Cardiac muscle cell (in vitro differentiated cells and primary cell): ENCODE data around the gene AUTS2. TPM values are rescaled to one million over a fixed set of nuclear protein-coding genes. Genes with fewer than 3 reads are reported as not detected.

ENCODE experiments used
- DNase-seq, 2 donors: peaks; one replicate each; pipeline versions ENCODE4 v3.0.0 to v3.0.0-alpha.2; 2010 to 2017; ENCODE audit warnings: low read depth in 1 of 2, low spot score in 1 of 2
- H3K27ac ChIP-seq: fragments of 200-600 bp; sonication (generic); 2 replicates; pipeline ENCODE4 v1.5.1; 2016
- H3K27me3 ChIP-seq: fragments of 200-600 bp; sonication (generic); 2 replicates; pipeline ENCODE4 v1.6.0; 2016; ENCODE audit warnings: control low read depth
- H3K36me3 ChIP-seq: fragments of 200-600 bp; sonication (generic); 2 replicates; pipeline ENCODE4 v1.5.1; 2016; ENCODE audit warnings: control low read depth
- H3K4me1 ChIP-seq: fragments of 200-600 bp; sonication (generic); 2 replicates; pipeline ENCODE4 v1.8.1; 2017; ENCODE audit warnings: low read depth, mild to moderate bottlenecking, mixed run types
- H3K4me3 ChIP-seq: fragments of 200-600 bp; sonication (generic); 2 replicates; pipeline ENCODE4 v1.5.1; 2016; ENCODE audit warnings: mild to moderate bottlenecking
- H3K9me3 ChIP-seq: fragments of 200-600 bp; sonication (generic); 2 replicates; pipeline ENCODE4 v1.5.1; 2017; ENCODE audit warnings: low read depth, mild to moderate bottlenecking, control low read depth
- polyA plus RNA-seq: library from polyadenylated mRNA; unstranded; fragments of >200 nt; fragmentation: Nextera tagmentation; extraction: Ambion mirVana; gene quantifications from 2 replicates; pipeline ENCODE4 v1.2.1, GENCODE V29; 2016
- total RNA-seq: library from RNA; depleted of rRNA; stranded (reverse); fragments of >200 nt; gene quantifications from 2 replicates; pipeline ENCODE4 v1.2.3, GENCODE V29; 2016
- TF ChIP-seq, protein P1 (sequence below): IDR thresholded peaks from 2 replicates; pipeline ENCODE4 v1.5.1; 2012; ENCODE audit warnings: low read depth, mild to moderate bottlenecking, low read length

Gene AUTS2
- total and polyA plus RNA-seq, 2 experiments from 2014 or later: 41.0 to 45.5 TPM

DNA sequence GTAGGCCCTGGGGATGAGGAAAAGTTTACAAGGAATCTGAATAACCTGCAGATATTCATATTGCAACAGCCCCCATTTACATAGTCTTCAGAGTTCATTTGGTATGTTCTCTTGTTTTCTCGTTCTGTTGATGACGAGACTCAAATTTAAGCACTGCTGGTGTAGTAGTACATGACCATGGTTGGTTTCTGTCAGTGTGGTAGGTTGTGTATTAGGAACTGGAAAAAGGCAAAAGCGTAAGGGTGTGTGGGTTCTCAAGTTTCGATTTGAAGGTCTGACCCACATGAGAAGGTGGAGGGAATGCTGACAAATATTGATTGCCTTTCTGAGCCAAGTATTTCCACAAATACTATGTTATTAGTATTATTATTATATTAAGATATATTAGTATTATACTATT lies 151.7 kb downstream of the AUTS2 start:
- H3K9me3 ChIP-seq: no peaks in the 10 kb centered on the region
- peaks cover 8% of the 10 kb centered on the region for H3K4me1 ChIP-seq
- H3K4me3 ChIP-seq: no peak overlapping the region
- TF ChIP-seq, protein P1, sequence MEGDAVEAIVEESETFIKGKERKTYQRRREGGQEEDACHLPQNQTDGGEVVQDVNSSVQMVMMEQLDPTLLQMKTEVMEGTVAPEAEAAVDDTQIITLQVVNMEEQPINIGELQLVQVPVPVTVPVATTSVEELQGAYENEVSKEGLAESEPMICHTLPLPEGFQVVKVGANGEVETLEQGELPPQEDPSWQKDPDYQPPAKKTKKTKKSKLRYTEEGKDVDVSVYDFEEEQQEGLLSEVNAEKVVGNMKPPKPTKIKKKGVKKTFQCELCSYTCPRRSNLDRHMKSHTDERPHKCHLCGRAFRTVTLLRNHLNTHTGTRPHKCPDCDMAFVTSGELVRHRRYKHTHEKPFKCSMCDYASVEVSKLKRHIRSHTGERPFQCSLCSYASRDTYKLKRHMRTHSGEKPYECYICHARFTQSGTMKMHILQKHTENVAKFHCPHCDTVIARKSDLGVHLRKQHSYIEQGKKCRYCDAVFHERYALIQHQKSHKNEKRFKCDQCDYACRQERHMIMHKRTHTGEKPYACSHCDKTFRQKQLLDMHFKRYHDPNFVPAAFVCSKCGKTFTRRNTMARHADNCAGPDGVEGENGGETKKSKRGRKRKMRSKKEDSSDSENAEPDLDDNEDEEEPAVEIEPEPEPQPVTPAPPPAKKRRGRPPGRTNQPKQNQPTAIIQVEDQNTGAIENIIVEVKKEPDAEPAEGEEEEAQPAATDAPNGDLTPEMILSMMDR: no peak
- no peak for DNase-seq
- no peaks in the 10 kb centered on the region for H3K36me3 ChIP-seq
- no peak overlapping the region for H3K27ac ChIP-seq
- no peaks in the 10 kb centered on the region for H3K27me3 ChIP-seq

DNA sequence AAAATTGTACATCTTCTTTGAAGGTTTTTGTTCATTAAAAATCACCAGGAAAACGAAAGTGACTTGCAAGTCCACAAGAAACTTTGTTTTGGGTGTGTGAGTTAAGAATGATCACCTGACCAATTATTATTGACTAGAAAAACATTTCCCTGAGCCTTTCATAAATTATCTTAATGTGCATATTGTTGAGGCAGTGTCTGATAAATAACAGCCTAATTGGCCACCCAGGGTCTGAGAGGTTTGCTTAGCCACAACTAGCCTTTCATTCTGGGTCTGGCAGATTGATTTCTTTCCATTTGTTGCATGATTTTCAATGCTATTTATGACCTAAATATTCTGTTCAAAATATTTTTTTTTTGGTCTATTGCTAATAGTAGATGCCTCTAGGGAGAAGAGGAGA lies 152.8 kb downstream of the AUTS2 start:
- peaks cover 11% of the 10 kb centered on the region for H3K4me1 ChIP-seq
- H3K36me3 ChIP-seq: no peaks in the 10 kb centered on the region
- no peak overlapping the region for H3K4me3 ChIP-seq
- H3K9me3 ChIP-seq: no peaks in the 10 kb centered on the region
- H3K27me3 ChIP-seq: no peaks in the 10 kb centered on the region
- H3K27ac ChIP-seq: no peak overlapping the region
- no peak for DNase-seq
- TF ChIP-seq, protein P1: no peak

DNA sequence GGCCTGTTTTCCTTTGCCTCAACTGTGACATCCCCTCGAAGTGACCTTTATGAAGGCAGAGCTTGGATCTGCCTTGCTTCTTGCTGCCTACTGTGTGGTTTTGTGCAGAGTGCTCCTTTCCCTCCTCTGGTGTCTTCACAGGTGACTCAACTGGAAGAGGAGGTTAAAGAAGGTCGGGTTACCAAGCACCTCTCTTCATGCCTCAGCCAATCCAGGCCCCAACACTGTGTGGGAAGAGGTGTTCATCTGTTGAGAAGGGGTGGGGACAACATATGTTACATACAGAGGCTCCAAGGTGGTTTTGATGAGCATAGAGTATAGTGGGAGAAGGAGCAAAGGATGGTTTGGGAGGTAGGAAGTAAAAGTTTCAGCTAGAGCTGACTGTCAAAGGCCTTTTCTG lies 155.7 kb downstream of the AUTS2 start:
- H3K27me3 ChIP-seq: no peaks in the 10 kb centered on the region
- no peak overlapping the region for H3K27ac ChIP-seq
- no peaks in the 10 kb centered on the region for H3K9me3 ChIP-seq
- DNase-seq: no peak
- H3K4me1 ChIP-seq: peaks cover 22% of the 10 kb centered on the region
- TF ChIP-seq, protein P1: no peak
- H3K36me3 ChIP-seq: no peaks in the 10 kb centered on the region
- no peak overlapping the region for H3K4me3 ChIP-seq

DNA sequence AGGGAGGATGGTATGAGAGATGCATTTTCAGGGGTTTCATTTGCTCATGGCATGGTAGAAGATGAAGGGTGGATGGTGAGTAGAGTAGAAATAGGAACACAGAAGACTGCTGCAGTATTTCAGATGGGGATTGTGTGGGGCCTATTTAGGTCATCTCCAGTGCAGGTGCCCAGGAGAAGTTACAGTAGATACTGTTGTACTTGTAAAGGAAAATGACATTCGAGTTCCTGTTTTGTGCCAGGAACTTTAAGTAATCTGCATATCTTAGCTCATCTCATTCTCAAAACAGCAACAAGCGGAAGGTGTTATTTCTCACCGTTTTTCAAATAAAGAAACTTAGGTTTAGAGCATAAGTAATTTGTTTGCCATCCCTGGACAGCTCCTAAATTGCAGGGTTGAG lies 156.2 kb downstream of the AUTS2 start:
- DNase-seq: no peak
- H3K4me3 ChIP-seq: no peak overlapping the region
- H3K27ac ChIP-seq: no peak overlapping the region
- no peaks in the 10 kb centered on the region for H3K36me3 ChIP-seq
- TF ChIP-seq, protein P1: no peak
- no peaks in the 10 kb centered on the region for H3K9me3 ChIP-seq
- peaks cover 22% of the 10 kb centered on the region for H3K4me1 ChIP-seq
- no peaks in the 10 kb centered on the region for H3K27me3 ChIP-seq

DNA sequence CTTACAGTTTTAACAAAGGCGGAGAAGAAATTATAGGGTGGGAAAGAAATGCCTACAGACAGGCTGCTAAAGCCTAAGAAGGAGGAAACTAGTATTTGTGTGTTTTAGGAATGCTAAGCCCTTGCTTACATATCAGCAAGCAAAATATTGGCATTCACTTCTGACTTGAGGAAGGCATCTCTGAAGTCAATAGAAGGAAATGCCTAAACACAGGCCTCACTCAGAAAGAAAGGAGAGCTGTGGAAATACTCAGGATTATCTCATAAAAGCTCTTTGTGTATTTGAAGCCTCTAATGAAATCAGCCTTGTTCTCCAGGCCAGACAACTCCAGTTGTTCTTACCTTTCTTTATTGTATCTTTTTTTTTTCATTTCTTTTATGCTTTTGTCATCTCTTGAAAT lies 158.0 kb downstream of the AUTS2 start:
- H3K27ac ChIP-seq: no peak overlapping the region
- no peaks in the 10 kb centered on the region for H3K9me3 ChIP-seq
- peaks cover 22% of the 10 kb centered on the region for H3K4me1 ChIP-seq
- H3K27me3 ChIP-seq: no peaks in the 10 kb centered on the region
- no peak overlapping the region for H3K4me3 ChIP-seq
- peak in 1 of 2 donors; percentile 68 for DNase-seq
- TF ChIP-seq, protein P1: no peak
- no peaks in the 10 kb centered on the region for H3K36me3 ChIP-seq

DNA sequence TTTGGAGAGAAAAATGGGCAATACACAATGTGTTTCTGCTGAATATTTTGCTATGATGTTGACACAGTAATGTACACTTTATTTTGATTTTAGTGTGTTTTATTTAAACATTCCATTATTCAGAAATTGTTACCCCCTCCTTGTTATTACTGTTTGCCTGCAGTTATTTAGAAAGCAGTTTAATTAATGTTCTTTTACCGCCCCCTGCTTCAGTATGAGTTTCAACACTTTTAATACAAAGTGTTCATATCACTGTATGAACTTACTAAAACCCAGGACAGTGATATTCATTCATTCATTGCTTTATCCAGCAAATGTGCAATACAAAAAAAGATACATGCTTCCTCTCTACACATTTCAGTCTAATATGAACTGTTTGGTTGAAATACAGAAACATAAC lies 159.3 kb downstream of the AUTS2 start:
- no peaks in the 10 kb centered on the region for H3K27me3 ChIP-seq
- no peak overlapping the region for H3K4me3 ChIP-seq
- H3K27ac ChIP-seq: no peak overlapping the region
- peaks cover 22% of the 10 kb centered on the region for H3K4me1 ChIP-seq
- TF ChIP-seq, protein P1: no peak
- no peaks in the 10 kb centered on the region for H3K36me3 ChIP-seq
- no peaks in the 10 kb centered on the region for H3K9me3 ChIP-seq
- DNase-seq: no peak
